HG03060 (cell line): ENCODE results near the gene C10orf95.
"Not testable (repeated sequence)": the region's sequence is repeated elsewhere in the genome, so short reads cannot be mapped to it uniquely, and the experiment has no call there.

Experiments used
- ATAC-seq: cut with Tn5 transposase; IDR thresholded peaks from one replicate; pipeline ENCODE4 v1.9.1; 2021; ENCODE audit warnings: low read depth, moderate number of reproducible peaks; ENCODE audit not compliant: unreplicated experiment

Gene C10orf95

GRCh38 chr10:102451105-102451969 lies at the start of gene C10orf95:
TSS of gene C10orf95 (minus strand) at chr10:102451543. CDS start at chr10:102451093, 450 bp downstream.
- ATAC-seq: no peak

GRCh38 chr10:102500686-102501085 lies 49.3 kb upstream of the C10orf95 start:
- ATAC-seq: not testable (repeated sequence)

GRCh38 chr10:102499356-102499755 lies 48.0 kb upstream of the C10orf95 start:
- ATAC-seq: no peak

- ATAC-seq: no peak
These were observed 46.2 kb upstream of the C10orf95 start for GRCh38 chr10:102497545-102497944.

GRCh38 chr10:102493771-102494170 lies 42.4 kb upstream of the C10orf95 start:
- ATAC-seq: no peak

GRCh38 chr10:102492983-102493382 lies 41.6 kb upstream of the C10orf95 start:
- no peak for ATAC-seq

- ATAC-seq: no peak
These were observed 41.1 kb upstream of the C10orf95 start for GRCh38 chr10:102492344-102492939.

GRCh38 chr10:102491136-102491535 lies 39.8 kb upstream of the C10orf95 start:
- no peak for ATAC-seq

- no peak for ATAC-seq
These were observed 33.9 kb upstream of the C10orf95 start for GRCh38 chr10:102485093-102485784.

- no peak for ATAC-seq
These were observed 32.7 kb upstream of the C10orf95 start for GRCh38 chr10:102484021-102484420.

GRCh38 chr10:102480396-102480795 lies 29.1 kb upstream of the C10orf95 start:
- ATAC-seq: no peak

GRCh38 chr10:102479651-102480050 lies 28.3 kb upstream of the C10orf95 start:
- ATAC-seq: no peak

GRCh38 chr10:102476466-102477141 lies 25.3 kb upstream of the C10orf95 start:
- ATAC-seq: no peak

- ATAC-seq: no peak
These were observed 24.2 kb upstream of the C10orf95 start for GRCh38 chr10:102475451-102476040.

- no peak for ATAC-seq
These were observed 22.3 kb upstream of the C10orf95 start for GRCh38 chr10:102473445-102474331.

GRCh38 chr10:102470579-102471546 lies 19.5 kb upstream of the C10orf95 start:
- ATAC-seq: no peak

GRCh38 chr10:102468683-102469082 lies 17.3 kb upstream of the C10orf95 start:
- no peak for ATAC-seq

GRCh38 chr10:102467971-102468438 lies 16.7 kb upstream of the C10orf95 start:
- ATAC-seq: no peak
